Lower leg skin (tissue), 3 donors: ENCODE measurements around the gene CD300LG.

ENCODE experiments used
- CTCF ChIP-seq, 3 donors: fragments of 450-650 bp; IDR thresholded peaks; one replicate each; pipeline ENCODE4 v1.5.1; 2016; ENCODE audit warnings: antibody characterized with exemption in 3 of 3, mild to moderate bottlenecking in 3 of 3, moderate library complexity in 2 of 3
- POLR2A ChIP-seq, 2 donors: fragments of 450-650 bp; IDR thresholded peaks; one replicate each; pipeline ENCODE4 v1.6.1; 2016 to 2017; ENCODE audit warnings: antibody characterized with exemption in 2 of 2, mild to moderate bottlenecking in 1 of 2, moderate library complexity in 1 of 2

GRCh38 chr17:43817826-43818225 lies 29.1 kb upstream of the CD300LG start:
- TF ChIP-seq CTCF (IDR thresholded peaks at IDR 0.05), result no peak
- TF ChIP-seq POLR2A (IDR thresholded peaks at IDR 0.05), result no peak
